NCI-H2029 (cell line): Measurements from ENCODE around the gene KCNN2.

Experiments used
- DNase-seq: peaks from one replicate; lab custom pipeline; 2025; lab: John Stamatoyannopoulos, UW

KCNN2 gene

GRCh38 chr5:114361724-114362196, at the start of gene KCNN2:
TSS of gene KCNN2 (plus strand) at chr5:114362070. CDS start at chr5:114362140, 70 bp downstream.
- DNase-seq: no peak

DNA sequence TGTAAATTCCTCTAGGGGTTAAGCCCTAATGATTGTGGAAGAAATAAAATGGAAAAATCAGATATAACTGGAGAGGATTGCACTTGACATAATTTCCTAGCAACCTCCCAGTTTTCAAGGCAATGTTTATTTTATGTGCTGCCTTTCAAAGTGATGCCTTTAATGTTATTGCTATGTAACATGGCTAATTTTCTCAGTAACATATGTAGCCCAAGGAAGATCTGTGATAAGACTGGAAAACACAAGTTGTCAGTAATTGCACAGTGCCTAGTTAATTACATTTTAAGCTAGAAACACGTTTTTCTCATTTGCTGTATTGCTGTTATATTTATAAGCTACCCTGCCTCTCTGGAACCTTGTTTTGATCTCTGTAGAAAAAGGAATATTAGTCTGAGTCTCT, 49.2 kb upstream of the KCNN2 start:
- DNase-seq: no peak

DNA sequence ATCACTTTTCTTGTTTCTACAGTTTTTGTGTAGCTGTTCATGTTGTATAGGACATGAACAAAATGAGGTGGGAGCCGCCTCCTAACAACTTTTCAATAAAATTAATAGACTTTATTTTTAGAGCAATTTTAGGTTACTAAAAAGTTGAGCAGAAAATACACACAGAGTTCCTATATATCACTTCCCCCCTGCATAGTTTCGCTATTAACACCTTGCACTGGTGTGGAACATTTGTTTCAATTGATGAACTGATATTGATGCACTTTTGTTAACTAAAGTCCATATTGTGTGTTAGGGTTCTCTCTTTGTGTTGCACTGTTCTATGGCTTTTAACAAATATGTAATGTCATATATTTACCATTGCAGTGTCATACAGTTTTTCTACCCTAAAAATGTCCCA, 47.8 kb upstream of the KCNN2 start:
- DNase-seq: no peak

DNA sequence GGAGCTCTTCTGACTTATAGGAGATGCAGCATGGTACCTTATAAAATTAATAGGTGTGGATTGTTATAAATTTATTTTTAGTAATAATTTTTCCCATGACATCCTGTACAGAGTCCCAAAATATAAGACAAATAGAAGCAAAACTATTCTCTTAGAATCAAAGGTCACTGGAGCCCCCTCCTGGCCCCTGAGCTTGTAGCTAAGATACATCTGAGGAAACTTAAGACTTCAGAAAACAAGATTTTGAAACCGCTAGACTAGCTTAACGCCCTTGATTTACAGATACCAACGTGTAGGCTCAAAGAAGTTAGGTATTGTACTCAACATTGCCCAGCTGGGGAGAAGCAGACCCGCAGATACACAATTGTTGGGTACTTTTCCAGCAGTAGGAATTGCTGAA, 45.7 kb upstream of the KCNN2 start:
- no peak for DNase-seq

DNA sequence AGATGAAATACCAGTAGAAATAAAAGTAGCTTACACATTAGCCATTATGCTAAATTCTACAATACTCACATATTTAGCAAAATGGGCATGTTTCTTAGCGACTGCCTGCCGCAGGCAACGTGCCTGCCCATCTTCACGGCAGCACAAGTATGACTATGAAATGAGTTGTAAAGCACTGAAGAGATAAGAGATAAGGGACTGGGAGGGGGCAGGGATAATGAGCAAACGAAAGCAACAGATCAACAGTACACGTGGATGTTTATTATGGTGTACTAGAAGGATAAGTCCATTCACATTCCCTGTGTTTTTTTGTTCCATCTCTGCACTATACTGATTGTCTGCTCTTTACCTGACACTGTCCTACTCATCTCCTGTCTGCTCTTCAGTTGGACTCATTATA, 44.1 kb upstream of the KCNN2 start:
- no peak for DNase-seq

DNA sequence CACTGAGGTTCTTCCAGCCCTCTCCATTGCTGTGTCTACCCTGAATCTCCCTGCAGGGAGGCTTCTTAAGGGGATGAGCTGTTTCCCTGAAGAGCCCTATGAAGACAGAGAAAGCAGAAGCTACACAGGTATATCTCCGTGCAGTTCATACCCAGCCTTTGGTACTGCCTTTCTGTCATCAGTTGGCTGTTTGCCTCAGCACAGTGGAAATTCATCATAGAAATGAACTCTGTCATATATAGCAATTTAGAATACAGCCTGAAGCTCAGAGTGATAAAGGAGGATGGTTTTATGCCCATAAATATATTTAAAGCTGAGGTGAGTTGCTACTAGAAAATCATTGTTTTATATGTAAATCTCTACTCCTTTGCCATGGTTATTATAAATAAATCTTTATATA, 42.6 kb upstream of the KCNN2 start:
- no peak for DNase-seq

DNA sequence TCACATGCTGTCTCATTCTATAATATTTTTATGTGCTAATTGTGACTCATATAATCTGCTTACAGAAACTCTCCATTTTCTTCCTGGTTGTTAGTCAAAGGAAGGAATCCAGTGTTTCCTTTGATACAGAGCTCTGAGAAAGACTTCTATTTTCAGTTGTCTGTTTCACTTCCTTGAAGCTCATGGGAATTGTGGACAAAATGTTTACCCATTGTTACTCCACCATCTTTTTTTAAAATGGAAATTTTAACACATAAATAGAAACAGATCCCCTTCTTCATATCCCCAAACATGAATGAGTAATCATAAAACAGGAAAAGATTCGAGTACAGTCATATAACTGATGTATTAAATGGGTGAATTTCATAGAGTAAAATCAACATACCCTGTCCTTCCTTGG, 42.0 kb upstream of the KCNN2 start:
- DNase-seq: no peak

DNA sequence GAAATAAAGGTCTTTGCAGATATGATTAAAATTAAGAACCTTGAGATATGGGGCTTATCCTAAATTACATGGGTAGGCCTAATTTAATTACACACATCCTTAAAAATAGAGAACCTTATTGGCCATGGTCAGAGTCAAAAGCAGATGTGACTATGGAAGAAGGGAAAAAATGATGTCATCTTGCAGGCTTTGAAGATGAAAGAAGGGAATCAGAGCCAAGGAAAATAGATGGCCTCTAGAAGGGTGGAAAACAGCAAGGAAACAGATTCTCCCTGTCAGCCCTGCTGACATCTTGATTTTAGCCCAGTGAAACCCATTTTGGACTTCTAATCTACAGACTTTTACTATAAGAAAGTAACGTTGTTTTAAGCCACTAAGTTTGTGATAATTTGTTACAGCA, 37.6 kb upstream of the KCNN2 start:
- no peak for DNase-seq

- DNase-seq: no peak
These were observed 36.3 kb upstream of the KCNN2 start for GRCh38 chr5:114325541-114325940.

DNA sequence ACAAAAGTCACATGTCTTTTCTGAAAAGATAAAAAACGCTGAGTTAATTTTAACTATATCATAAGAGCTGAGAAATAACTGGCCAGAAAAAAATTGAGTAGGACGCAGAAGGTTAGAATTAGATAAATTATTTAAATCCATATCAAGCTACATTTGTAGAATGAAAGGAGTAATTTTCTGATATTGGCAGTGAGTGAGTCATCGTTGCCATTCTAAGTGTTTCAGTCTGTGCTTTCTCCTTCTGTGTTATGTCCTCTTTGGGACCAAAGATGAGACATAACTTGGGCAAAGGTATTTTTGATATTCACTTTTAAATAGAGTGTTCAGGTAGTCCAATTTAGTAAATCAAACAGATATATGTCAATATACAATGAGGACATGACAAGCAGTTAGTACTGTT, 34.4 kb upstream of the KCNN2 start:
- DNase-seq: no peak

- DNase-seq: no peak
These were observed 33.9 kb upstream of the KCNN2 start for GRCh38 chr5:114327987-114328386.

GRCh38 chr5:114330916-114331531, 30.8 kb upstream of the KCNN2 start:
- DNase-seq: no peak

DNA sequence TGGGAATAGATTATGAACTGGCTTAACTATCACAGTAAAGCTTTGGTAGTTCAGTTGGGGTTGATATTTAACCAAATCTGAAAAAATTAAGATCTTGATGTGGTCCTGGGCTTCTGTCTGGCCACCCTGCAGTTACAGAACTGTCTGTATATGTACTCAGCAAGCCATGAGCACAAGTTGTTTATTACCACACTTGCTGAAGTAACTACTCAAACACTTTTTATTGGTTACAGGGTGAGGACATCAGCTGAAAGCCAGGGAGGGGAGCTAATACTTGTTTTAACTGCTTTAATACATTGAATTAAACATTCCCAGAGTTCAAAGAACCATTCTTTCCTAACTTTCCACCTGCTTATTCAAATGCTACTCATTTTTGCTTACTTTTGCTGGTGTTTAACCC, 29.4 kb upstream of the KCNN2 start:
- no peak for DNase-seq

DNA sequence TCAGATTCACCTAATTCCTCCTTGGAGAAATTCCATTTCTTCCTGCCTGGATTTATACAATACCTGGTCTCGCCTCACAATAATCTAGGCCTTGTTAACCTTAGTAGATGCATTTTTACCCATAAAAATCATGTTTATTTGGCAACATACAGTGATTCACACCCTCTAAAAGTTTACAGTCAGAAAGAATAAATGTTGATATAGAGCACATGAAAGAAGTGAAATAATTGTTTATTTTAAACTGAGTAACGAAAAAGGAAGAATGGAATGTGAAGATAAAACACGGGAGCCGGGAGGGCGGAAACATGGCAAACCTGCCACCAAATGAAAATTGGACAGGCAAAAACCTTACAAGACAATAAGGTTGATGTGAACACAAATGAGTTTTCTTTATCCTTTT, 28.9 kb upstream of the KCNN2 start:
- DNase-seq: no peak

GRCh38 chr5:114335391-114335790, 26.5 kb upstream of the KCNN2 start:
- DNase-seq: no peak

GRCh38 chr5:114339108-114339507, 22.8 kb upstream of the KCNN2 start:
- no peak for DNase-seq

- DNase-seq: no peak
These were observed 15.7 kb upstream of the KCNN2 start for GRCh38 chr5:114346181-114346580.

- no peak for DNase-seq
These were observed 6.6 kb upstream of the KCNN2 start for GRCh38 chr5:114355086-114355830.

DNA sequence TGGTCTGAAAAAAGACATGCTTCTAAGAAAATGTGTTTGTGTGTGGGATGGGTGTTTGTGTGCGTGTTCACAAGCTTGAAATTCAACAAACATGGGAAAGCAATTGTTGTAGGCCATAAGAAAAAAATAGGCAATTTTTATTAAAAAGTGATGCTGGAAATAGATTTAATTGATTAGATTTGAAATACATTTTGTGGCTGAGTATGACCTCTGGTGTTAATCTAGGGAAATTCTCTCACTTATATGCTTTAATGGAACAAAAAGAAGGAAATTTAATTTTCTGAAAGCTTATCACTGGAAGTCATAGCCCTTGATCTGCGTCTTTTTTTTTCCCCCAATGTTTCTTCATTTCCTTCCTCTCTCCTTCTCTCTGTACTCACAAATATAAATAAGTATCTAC, 3.5 kb upstream of the KCNN2 start:
- no peak for DNase-seq

DNA sequence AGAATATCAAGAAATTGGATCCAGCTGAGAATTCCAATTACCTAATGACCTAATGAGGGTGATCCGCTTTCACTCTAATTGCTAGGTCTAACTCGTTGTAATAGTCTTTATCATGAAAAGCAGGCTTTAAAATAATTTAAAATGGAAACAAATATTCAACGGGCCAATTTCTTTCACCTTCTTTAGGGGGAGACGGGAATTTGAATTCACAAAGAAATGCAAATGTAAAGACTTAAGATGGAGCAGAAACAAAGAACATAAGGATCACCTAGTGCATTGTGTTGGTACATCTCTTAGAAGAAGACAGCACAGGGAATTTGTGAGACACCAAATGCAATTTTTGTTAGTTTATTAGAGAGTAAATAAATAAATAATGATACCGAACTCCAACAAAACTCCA, 1.5 kb upstream of the KCNN2 start:
- DNase-seq: no peak

DNA sequence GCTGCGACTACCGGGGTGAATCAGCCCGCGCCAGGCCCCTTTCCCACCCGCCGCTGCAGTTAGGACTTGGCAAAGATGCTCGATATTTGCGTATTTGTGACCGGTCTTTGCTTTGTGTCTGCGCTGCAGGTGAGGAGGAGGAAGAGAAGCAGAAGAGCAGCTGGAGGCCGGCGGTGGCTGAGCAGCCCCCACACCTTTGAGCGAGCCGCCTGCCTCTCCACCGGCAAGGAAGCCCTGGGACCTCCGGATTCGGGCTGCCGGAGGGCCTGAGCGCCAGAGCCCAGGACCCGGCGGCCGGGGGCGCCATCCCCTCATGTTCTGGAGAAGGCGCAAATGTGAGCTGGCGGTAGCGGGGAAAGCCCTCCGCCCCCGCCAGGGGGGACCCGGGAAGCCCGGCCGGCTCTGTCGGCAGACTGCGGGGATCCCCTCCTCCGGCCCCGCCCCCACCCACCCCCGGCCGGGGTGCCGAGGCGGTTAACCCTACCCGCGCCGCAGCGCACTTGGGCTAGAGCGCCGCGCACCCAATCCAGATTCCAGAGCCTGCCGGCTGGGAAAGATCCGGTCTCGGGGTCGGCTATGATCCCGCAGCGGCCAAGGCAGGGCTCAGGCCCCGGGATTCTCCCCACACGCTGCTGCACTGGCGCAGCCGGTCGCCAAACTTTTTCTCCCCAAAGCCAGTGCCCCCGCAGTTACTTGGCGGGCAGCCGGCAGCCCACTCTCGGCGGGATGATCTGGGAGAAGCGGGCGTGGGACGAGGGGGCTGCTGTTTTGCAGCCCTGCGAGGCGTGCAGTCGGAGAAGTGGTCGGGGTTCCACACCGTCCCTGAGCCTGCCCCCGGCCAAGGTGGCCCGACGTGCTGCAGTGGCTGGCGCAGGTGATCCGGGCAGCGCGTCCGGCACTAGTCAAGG, 800 bp upstream of the KCNN2 start:
- DNase-seq: no peak

GRCh38 chr5:114362197-114362976, 517 bp downstream of the KCNN2 start:
- DNase-seq: no peak
